ENCODE results near the gene HSD17B1. TPM values are rescaled to one million over a fixed set of nuclear protein-coding genes. Genes with fewer than 3 reads are reported as not detected.

HSD17B1 gene
- total RNA-seq, 1 donor from 2014 or later, result 1.2 TPM

GRCh38 chr17:42564815-42565522 is 12.2 kb downstream of the HSD17B1 start:
- TF ChIP-seq CTCF (conservative IDR thresholded peaks at IDR 0.05), result no peak
- no peak for DNase-seq (ENCODE audit: low read depth, low spot score)
- H3K36me3 Mint-ChIP-seq (ENCODE audit: low read depth), result peaks cover 5% of the 10 kb centered on the region
- peaks cover 27% of the 10 kb centered on the region for H3K4me1 Mint-ChIP-seq
- peak overlapping the region; percentile 75 for H3K4me3 Mint-ChIP-seq
- no peaks in the 10 kb centered on the region for H3K27me3 Mint-ChIP-seq (ENCODE audit: low read depth)
- H3K27ac Mint-ChIP-seq (ENCODE audit: unreplicated experiment), result no peak overlapping the region
- no peaks in the 10 kb centered on the region for H3K9me3 Mint-ChIP-seq

- Mint-ChIP-seq H3K36me3 (ENCODE audit: low read depth) (peaks cover 5% of the 10 kb centered on the region), H3K4me3 (peak overlapping the region; percentile 94), H3K27ac (ENCODE audit: unreplicated experiment) (no peak overlapping the region), H3K4me1 (peaks cover 27% of the 10 kb centered on the region), H3K27me3 (ENCODE audit: low read depth) (no peaks in the 10 kb centered on the region), H3K9me3 (no peaks in the 10 kb centered on the region)
- DNase-seq (ENCODE audit: low read depth, low spot score), result no peak
- no peak for TF ChIP-seq CTCF (conservative IDR thresholded peaks at IDR 0.05)
These were observed 12.9 kb downstream of the HSD17B1 start for GRCh38 chr17:42565523-42566214.

GRCh38 chr17:42566215-42566882 is 13.6 kb downstream of the HSD17B1 start:
- H3K36me3 Mint-ChIP-seq (ENCODE audit: low read depth), result peaks cover 5% of the 10 kb centered on the region

GRCh38 chr17:42566883-42567573 is 14.3 kb downstream of the HSD17B1 start, which contains the start of gene MLX:
Gene MLX (plus strand): TSS chr17:42567100. CDS start chr17:42567125, 25 bp downstream.
- peak; percentile 83 for DNase-seq (ENCODE audit: low read depth, low spot score)
- peak within 1 kb of the TSS; percentile 94 for H3K4me3 Mint-ChIP-seq
- no peaks in the 10 kb centered on the region for H3K9me3 Mint-ChIP-seq
- TF ChIP-seq CTCF (conservative IDR thresholded peaks at IDR 0.05), result no peak
- peak within 1 kb of the TSS; percentile 55 for H3K27ac Mint-ChIP-seq (ENCODE audit: unreplicated experiment)
- H3K27me3 Mint-ChIP-seq (ENCODE audit: low read depth), result no peaks in the 10 kb centered on the region
- H3K4me1 Mint-ChIP-seq, result peaks cover 23% of the 10 kb centered on the region
- peaks cover 5% of the 10 kb centered on the region for H3K36me3 Mint-ChIP-seq (ENCODE audit: low read depth)

More at GRCh38 chr17:42566215-42566882, 13.6 kb downstream of the HSD17B1 start:
- TF ChIP-seq CTCF (conservative IDR thresholded peaks at IDR 0.05), result no peak
- no peaks in the 10 kb centered on the region for H3K9me3 Mint-ChIP-seq
- no peaks in the 10 kb centered on the region for H3K27me3 Mint-ChIP-seq (ENCODE audit: low read depth)
- H3K4me1 Mint-ChIP-seq, result peaks cover 27% of the 10 kb centered on the region
- H3K4me3 Mint-ChIP-seq, result peak overlapping the region; percentile 94
- no peak overlapping the region for H3K27ac Mint-ChIP-seq (ENCODE audit: unreplicated experiment)
- DNase-seq (ENCODE audit: low read depth, low spot score), result no peak
